Retina (tissue), 1 donor: Measurements from ENCODE around the gene TMEM238L.

Experiments
- DNase-seq: peaks from one replicate; pipeline ENCODE4 v3.0.0-alpha.2; 2016

TMEM238L gene

DNA sequence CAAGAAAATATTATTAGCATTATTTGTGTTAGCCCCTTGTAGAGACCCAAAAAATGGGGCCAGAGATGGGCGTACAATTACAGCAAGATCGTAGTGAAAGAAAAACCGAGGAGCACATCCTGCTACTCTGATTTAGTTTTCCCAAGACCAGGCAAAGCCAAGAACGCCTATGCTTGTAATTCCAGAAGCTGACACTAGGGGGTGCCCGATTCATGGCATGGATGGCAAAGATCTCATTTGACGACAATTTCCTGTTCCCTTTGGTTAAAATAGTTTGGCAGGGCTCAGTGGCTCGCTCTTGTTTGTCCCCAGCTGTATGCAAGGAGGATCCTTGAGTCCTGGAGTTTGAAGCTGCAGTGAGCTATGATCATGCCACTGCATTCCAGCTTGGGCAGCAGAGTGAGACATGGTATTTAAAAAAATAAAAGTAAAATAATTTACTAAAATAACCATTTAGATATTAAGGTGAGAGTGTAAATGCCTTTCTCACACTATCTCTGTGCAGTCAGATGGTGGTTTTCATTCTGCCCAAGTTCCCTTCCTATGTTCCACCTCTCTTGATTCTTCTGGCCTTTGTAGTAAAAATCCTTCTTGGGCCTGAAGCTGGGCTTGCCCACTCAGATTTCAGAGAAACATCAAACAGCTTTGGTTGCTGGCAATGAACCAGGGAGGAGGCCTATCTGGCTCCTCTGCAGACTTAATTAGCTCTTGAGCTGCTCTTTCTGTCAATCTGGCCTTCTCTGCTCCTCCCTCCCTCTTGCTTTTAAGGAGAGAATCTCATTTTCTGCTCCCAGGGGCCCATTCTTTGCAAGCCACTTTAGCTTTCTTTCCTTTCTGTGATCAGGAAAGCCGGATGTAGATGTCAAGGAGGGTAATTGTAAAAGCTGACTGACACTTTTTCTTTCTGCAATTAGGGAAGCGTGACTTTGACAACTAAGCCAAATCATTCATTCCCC is 31.2 kb downstream of the TMEM238L start:
- peak; percentile 36 for DNase-seq

DNA sequence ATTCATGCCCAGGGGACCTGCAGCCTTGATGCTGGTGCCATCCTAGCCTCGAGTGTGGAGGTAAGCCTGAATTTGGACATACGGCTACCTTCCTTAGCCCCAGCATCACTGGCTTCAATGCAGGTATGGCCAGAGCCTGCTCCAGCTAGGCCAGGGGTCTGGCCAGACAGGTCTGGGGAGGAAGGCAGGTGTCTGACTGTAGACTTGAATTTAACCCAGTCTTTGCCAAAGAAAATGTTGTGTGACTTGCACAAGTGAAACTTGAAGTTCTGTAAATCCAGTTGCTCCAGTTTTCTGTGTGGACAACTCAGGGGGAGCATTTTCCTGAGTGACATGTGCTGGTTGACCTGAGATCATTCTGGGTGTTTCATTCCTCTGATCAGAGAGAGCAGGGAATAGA is 32.8 kb downstream of the TMEM238L start:
- no peak for DNase-seq

DNA sequence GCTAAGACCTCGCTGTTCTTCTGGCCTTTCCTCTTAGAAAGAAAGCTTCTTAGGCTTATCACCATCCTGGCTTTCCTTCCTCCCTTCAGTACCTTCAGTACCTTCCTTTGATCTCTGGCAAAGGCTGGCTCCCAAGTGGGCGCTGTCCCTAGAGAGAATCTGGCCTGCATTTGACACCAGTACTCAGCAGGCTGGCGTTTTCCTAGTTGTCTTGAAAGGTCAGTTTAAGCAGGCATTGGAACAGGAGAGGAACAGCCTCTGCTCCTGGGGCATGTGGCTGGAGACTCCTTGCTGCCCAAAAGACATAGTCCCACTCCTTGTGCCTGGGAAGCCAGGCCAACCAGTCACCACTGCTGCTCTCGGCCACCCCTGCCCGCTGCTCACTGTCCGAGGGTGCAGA is 34.1 kb downstream of the TMEM238L start:
- DNase-seq = no peak

DNA sequence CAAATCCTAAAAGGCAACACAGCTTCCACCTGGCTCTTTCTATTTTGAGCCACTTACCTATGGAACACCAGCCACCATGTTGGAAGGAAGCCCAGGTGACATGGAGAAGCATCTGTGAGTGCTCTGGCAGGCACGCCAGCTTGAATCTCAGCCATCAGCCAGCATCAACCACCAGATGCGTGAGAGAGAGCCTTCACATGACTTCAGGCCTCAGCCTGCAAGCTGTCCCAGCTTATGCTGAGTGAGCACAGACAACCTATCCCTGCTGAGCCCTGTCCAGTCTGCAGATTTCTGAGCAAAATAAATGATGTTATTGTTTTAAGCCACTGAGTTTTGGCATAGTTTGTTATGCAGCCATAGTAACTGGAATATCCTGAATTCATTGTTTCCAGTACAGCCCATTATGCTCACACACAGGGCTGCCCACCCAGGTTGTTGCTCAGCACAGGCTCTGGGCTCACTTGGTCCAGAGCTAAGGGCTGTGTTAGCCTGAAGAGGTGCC is 35.1 kb downstream of the TMEM238L start:
- no peak for DNase-seq

- no peak for DNase-seq
Measured at GRCh38 chr17:10767232-10767631, 36.7 kb downstream of the TMEM238L start.

- DNase-seq = no peak
Measured at GRCh38 chr17:10762037-10762436, 41.9 kb downstream of the TMEM238L start.

- DNase-seq = no peak
Measured at GRCh38 chr17:10761281-10761680, 42.6 kb downstream of the TMEM238L start.

DNA sequence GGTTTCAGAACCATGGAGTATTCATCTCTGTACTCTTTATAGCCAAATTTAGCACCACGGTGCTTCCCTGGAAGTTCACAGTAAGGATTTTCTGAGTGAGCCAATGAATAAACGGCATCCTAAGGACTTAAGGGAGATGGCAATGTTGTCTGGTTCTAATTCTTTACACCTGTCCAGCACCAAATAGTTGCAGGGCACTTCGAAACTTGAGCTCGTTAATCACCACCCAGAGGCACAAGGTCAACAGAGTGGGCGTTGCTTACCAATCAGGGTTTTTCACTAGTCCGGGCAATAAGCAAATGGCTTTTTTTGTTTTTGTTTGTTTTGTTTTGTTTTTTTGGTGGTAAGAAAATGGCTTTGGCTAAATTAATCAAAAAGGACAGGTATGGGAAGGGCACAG is 45.8 kb downstream of the TMEM238L start:
- DNase-seq = no peak

- no peak for DNase-seq
Measured at GRCh38 chr17:10757647-10758046, 46.3 kb downstream of the TMEM238L start.

- DNase-seq = no peak
Measured at GRCh38 chr17:10757067-10757466, 46.8 kb downstream of the TMEM238L start.

GRCh38 chr17:10756619-10757018 is 47.3 kb downstream of the TMEM238L start:
- no peak for DNase-seq

- DNase-seq = no peak
Measured at GRCh38 chr17:10756185-10756584, 47.7 kb downstream of the TMEM238L start.

GRCh38 chr17:10755592-10756127 is 48.2 kb downstream of the TMEM238L start:
- no peak for DNase-seq

- DNase-seq = peak; percentile 37
Measured at GRCh38 chr17:10754861-10755591, 48.9 kb downstream of the TMEM238L start.

DNA sequence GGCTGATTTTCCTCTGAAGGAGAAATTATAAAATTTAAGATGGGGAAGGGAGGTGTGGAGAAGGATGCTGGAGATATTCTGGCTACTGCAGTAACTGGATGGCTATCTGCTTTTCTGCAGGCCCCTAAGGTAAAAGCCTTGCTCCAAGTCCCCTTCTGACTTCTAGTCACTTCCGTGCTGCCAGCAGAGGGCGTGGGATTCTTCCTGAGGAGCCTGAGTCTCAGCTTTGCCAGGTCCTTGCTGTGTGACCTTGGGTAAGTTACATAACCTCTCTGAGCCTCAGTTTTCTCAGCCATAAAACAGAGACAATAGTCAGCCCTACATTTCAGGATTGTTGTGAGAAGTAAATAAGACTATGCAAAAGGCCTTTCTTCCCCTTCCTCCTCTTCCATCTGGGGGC is 49.8 kb downstream of the TMEM238L start:
- no peak for DNase-seq

DNA sequence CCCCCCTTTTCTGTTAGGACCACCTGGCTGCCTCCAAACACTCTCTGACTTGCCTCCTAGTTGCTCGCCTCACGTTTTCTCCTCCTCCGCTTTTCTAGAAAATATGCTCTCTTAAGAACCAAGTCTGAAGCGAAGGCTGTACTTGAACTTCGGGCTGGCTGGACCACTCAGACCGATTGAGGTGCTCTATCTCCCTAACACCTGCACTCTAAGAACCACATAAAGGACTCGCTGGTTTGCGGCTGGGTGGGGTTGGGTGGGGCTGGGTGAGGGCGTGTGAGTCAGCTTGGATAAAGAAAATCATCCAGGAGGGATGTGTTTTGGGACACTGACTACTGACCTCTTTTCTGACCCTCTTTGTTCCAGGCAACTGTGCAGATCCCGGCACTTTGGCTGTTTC is 51.2 kb downstream of the TMEM238L start:
- DNase-seq = no peak

GRCh38 chr17:10751563-10751962 is 52.3 kb downstream of the TMEM238L start:
- peak; percentile 25 for DNase-seq

GRCh38 chr17:10750210-10750609 is 53.7 kb downstream of the TMEM238L start:
- DNase-seq = no peak

- DNase-seq = peak; percentile 52
Measured at GRCh38 chr17:10748531-10749181, 55.2 kb downstream of the TMEM238L start.

DNA sequence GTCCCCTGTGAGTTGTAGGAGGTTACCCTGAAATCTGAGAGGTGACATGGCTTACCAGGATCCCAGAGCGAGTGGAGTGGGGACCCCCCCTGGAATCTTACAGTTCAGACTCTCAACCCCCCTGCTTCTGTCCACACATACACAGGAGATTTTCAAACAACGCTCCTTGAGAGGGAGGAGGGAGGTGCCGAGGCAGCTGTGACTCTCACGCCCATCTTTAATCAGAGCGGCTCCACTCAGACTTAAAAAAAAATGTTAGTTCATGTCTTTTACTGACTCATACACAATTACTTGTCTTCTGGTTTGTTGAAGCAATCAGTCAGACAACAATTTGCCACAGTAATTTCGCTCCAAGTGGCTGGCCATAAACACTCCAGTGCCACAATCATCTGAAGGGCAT is 58.7 kb downstream of the TMEM238L start:
- DNase-seq = no peak
